HepG2 (cell line): Measurements from ENCODE around the gene ATP8B4. TPM values are rescaled to one million over a fixed set of nuclear protein-coding genes. Genes with fewer than 3 reads are reported as not detected.
A peak's percentile ranks its signal among the peaks of the same experiment; 100 is the strongest.

ENCODE experiments used
- ATAC-seq: fragments of 200-7000 bp; cut with Tn5 transposase; 3 replicates; pipeline ENCODE4 v1.9.1; 2020; ENCODE audit warnings: mild to moderate bottlenecking, moderate library complexity
- BruUV-seq: library from RNA; stranded (reverse); fragments of 400-500 nt; replicated peaks from 2 replicates; lab custom pipeline; 2021; lab: Mats Ljungman, UMichigan
- CTCF ChIA-PET: fragments of 300-600 bp; formaldehyde crosslinking; extraction: SDS; loops from one replicate; lab custom pipeline; 2021; ENCODE audit warnings: low total read pairs, inconsistent platforms, low intra/inter-chr PET ratio; lab: Yijun Ruan, JAX
- POLR2A ChIA-PET: fragments of 350-600 bp; sonication (Branson Sonifier 250); formaldehyde crosslinking; loops from one replicate; lab custom pipeline; 2020; ENCODE audit warnings: antibody characterized with exemption, inconsistent platforms; lab: Yijun Ruan, JAX
- DNase-seq: peaks from one replicate; pipeline ENCODE4 v3.0.0-alpha.2; 2015; ENCODE audit warnings: low spot score
- FAIRE-seq: peaks from 3 replicates; lab custom pipeline; 2011; peaks lifted over from hg19 to GRCh38; lab: Jason Lieb, UNC
- H2AFZ ChIP-seq: one replicate; pipeline ENCODE4 v1.6.1; 2011; ENCODE audit warnings: low read length, inconsistent platforms
- H3K27ac ChIP-seq: fragments of 300-600 bp; 3 replicates; pipeline ENCODE4 v1.8.0; 2011; ENCODE audit warnings: mixed run types, mild to moderate bottlenecking, mixed read lengths, low read length, inconsistent platforms; ENCODE audit not compliant: insufficient read depth; ENCODE audit errors: extremely low read length
- H3K27me3 ChIP-seq, 2 experiments: fragments of 200-600 bp in 1 of 2; 2 replicates in 1 of 2; 3 replicates in 1 of 2; pipeline versions ENCODE4 v1.6.0 to v1.8.0; 2011; ENCODE audit warnings: low read length in 2 of 2, mild to moderate bottlenecking in 2 of 2, moderate library complexity in 2 of 2, inconsistent platforms in 1 of 2; ENCODE audit not compliant: insufficient read depth in 2 of 2, control insufficient read depth in 1 of 2
- H3K36me3 ChIP-seq, 2 experiments: fragments of 200-600 bp in 1 of 2; replicated peaks in 1 of 2; 2 replicates in 1 of 2; 3 replicates in 1 of 2; pipeline versions ENCODE4 v1.5.1 to v1.8.0; 2011; ENCODE audit warnings: low read length in 2 of 2, inconsistent platforms in 1 of 2; ENCODE audit not compliant: insufficient read depth in 2 of 2, control insufficient read depth in 1 of 2
- H3K4me1 ChIP-seq: 2 replicates; pipeline ENCODE4 v1.5.1; 2012; ENCODE audit warnings: low read length, inconsistent platforms; ENCODE audit not compliant: insufficient read depth
- H3K4me2 ChIP-seq: 2 replicates; pipeline ENCODE4 v1.6.0; 2011; ENCODE audit warnings: low read depth, low read length, inconsistent platforms
- H3K4me3 ChIP-seq, 3 experiments: fragments of 200-600 bp in 1 of 3; sonication (generic), shearing (Covaris generic) in 1 of 3; replicated peaks in 1 of 3; 2 replicates each; pipeline ENCODE4 v1.5.1; 2011 to 2016; ENCODE audit warnings: low read length in 3 of 3, inconsistent platforms in 2 of 3, low read depth in 2 of 3, mild to moderate bottlenecking in 2 of 3, control low read depth in 1 of 3, mixed read lengths in 1 of 3; ENCODE audit not compliant: insufficient read depth in 1 of 3
- H3K79me2 ChIP-seq: one replicate; pipeline ENCODE4 v1.6.1; 2011; ENCODE audit warnings: low read length, inconsistent platforms; ENCODE audit not compliant: insufficient read depth
- H3K9ac ChIP-seq: 2 replicates; pipeline ENCODE4 v1.6.0; 2011; ENCODE audit warnings: mild to moderate bottlenecking, low read depth, low read length, inconsistent platforms; ENCODE audit not compliant: insufficient read depth
- H3K9me3 ChIP-seq: 2 replicates; pipeline ENCODE4 v1.5.1; 2012; ENCODE audit warnings: mild to moderate bottlenecking, low read length
- H4K20me1 ChIP-seq: 2 replicates; pipeline ENCODE4 v1.6.0; 2011; ENCODE audit warnings: inconsistent platforms, mild to moderate bottlenecking, low read length, moderate library complexity; ENCODE audit not compliant: insufficient read depth
- GABPA ChIP-seq, 2 experiments: IDR thresholded peaks; 2 replicates each; pipeline ENCODE4 v1.6.1; 2011 to 2016; ENCODE audit warnings: low read depth in 2 of 2, low read length in 1 of 2, missing biosample characterization in 1 of 2, missing genetic modification characterization in 1 of 2
- POLR2AphosphoS5 ChIP-seq: IDR thresholded peaks from 2 replicates; pipeline ENCODE4 v1.6.1; 2012; ENCODE audit warnings: low read depth, low read length
- STAG1 ChIP-seq: sonication (generic); formaldehyde crosslinking; IDR thresholded peaks from 2 replicates; pipeline ENCODE4 v1.4.0; 2020; ENCODE audit warnings: missing genetic modification reagents
- TFDP1 ChIP-seq: IDR thresholded peaks from 2 replicates; pipeline ENCODE4 v1.6.1; 2016; ENCODE audit warnings: missing compliant biosample characterization, missing genetic modification reagents, borderline replicate concordance
- ZBTB37 ChIP-seq: sonication (generic); formaldehyde crosslinking; IDR thresholded peaks from 2 replicates; pipeline ENCODE4 v1.4.0; 2020; ENCODE audit warnings: mild to moderate bottlenecking, missing genetic modification reagents
- ZMYM4 ChIP-seq: sonication (generic); formaldehyde crosslinking; IDR thresholded peaks from 2 replicates; pipeline ENCODE4 v1.8.1; 2023; ENCODE audit warnings: mild to moderate bottlenecking, missing genetic modification reagents
- WGBS: methylation state at CpG from one replicate; pipeline ENCODE4 v1.1.6; 2017; ENCODE audit warnings: low lambda C conversion rate; 5-methylcytosine and 5-hydroxymethylcytosine counted together
- in situ Hi-C: cut with HindIII; loops from 2 replicates; pipeline ENCODE4 v1.10.0; 2017; ENCODE audit warnings: low pct_unique_long_range_greater_than_20kb; ENCODE audit not compliant: extremely low pct_ligation_motif_present
- intact Hi-C: fragments of 100-400 bp; cut with micrococcal nuclease; formaldehyde crosslinking; loops from one replicate; pipeline ENCODE4 v1.10.0; 2022; ENCODE audit not compliant: unreplicated experiment
- polyA plus RNA-seq, 8 experiments: library from polyadenylated mRNA; depleted of rRNA in 3 of 8; stranded (reverse) in 7 of 8; unstranded in 1 of 8; fragments of >200 nt; fragmentation: Illumina TruSeq in 4 of 8; extraction: Trizol in 4 of 8; gene quantifications; 2 replicates each; pipeline versions ENCODE4 v1.2.1 to v1.2.3, GENCODE V29; 2011 to 2016; ENCODE audit warnings: low read depth in 4 of 8, missing spikeins in 1 of 8, mixed read lengths in 1 of 8; ENCODE audit not compliant: insufficient read depth in 1 of 8
- total RNA-seq, 5 experiments: library from RNA; depleted of rRNA; stranded (reverse); fragments of >200 nt; fragmentation: Illumina TruSeq; extraction: Trizol; gene quantifications; 2 replicates each; pipeline ENCODE4 v1.2.3, GENCODE V29; 2016; ENCODE audit warnings: low read depth in 1 of 5

The ATP8B4 gene
- total and polyA plus RNA-seq, 2 of the 13 experiments (the other 11 are each of a cell fraction or from before 2014, with no cell fraction given): 0.24 to 0.69 TPM

GRCh38 chr15:50148362-50148963, 29.4 kb upstream of the ATP8B4 start (continued):
- TF ChIP-seq TFDP1 (CRISPR knock-in tag): 0 out of 2 replicates have a peak, but pooled peaks have one; percentile 28
- TF ChIP-seq STAG1 (CRISPR knock-in tag): peak; percentile 88

GRCh38 chr15:50146632-50147031, 27.6 kb upstream of the ATP8B4 start:
- peak overlapping the region; percentile 31 for H2AFZ ChIP-seq
- ChIA-PET CTCF (no interaction called here), POLR2A (no interaction called here)
- peak overlapping the region; percentile 60 for H3K4me2 ChIP-seq
- H3K4me3 ChIP-seq: no peak overlapping the region; a peak in 1 of 6 replicates
- peak overlapping the region; percentile 17 for H3K27ac ChIP-seq
- no peaks in the 10 kb centered on the region for H4K20me1 ChIP-seq
- DNase-seq (no peak), ATAC-seq (peak; percentile 78), FAIRE-seq (peak; percentile 21)
- H3K27me3 ChIP-seq: no peaks in the 10 kb centered on the region
- intact Hi-C loops: loop anchor here (5.0 kb wide), 3 partner anchors 144 to 1284 kb away; no protein-coding TSS in a partner anchor
- WGBS: 23% methylated on average over 2 of the region's 2 CpGs
- H3K9ac ChIP-seq: no peak overlapping the region
- TF ChIP-seq ZMYM4 (peak; percentile 43; the same call in 1 of the 2 replicates), ZBTB37 (CRISPR knock-in tag) (no peak), GABPA (IDR thresholded peaks at IDR 0.05; ENCODE audit: low read depth, low read length) (peak; percentile 31; the same call in 1 of the 2 replicates), GABPA (CRISPR knock-in tag; IDR thresholded peaks at IDR 0.05; ENCODE audit: low read depth) (peak; percentile 78), POLR2AphosphoS5 (0 out of 2 replicates have a peak, but pooled peaks have one; percentile 36)
- BruUV-seq: no TSS peak
- in situ Hi-C loops: loop anchor here (5.0 to 10.0 kb wide), 2 partner anchors 171 to 1282 kb away; no protein-coding TSS in a partner anchor
- H3K79me2 ChIP-seq: no peaks in the 10 kb centered on the region
- no peaks in the 10 kb centered on the region for H3K36me3 ChIP-seq
- H3K4me1 ChIP-seq: peaks cover 16% of the 10 kb centered on the region
- H3K9me3 ChIP-seq: no peaks in the 10 kb centered on the region
